GM23338 (cell line): ENCODE results near the gene CASQ2. TPM values are rescaled to one million over a fixed set of nuclear protein-coding genes. Genes with fewer than 3 reads are reported as not detected.

ENCODE experiments used
- ATAC-seq: fragments of 200-7000 bp; cut with Tn5 transposase; 3 replicates; pipeline ENCODE4 v1.9.1; 2020
- DNase-seq: peaks from one replicate; pipeline ENCODE4 v3.0.0-alpha.2; 2015; ENCODE audit warnings: low spot score
- H2AFZ ChIP-seq: fragments of 200-600 bp; sonication (generic); 2 replicates; pipeline ENCODE4 v1.8.0; 2016; ENCODE audit warnings: antibody characterized with exemption, mild to moderate bottlenecking, moderate library complexity
- H3F3A ChIP-seq: fragments of 200-600 bp; sonication (generic); replicated peaks from 2 replicates; pipeline ENCODE4 v1.8.0; 2017; ENCODE audit warnings: antibody characterized with exemption, mixed run types, low read depth
- H3K27ac ChIP-seq: fragments of 200-600 bp; sonication (generic); 2 replicates; pipeline ENCODE4 v1.6.1; 2016; ENCODE audit warnings: low read depth
- H3K27me3 ChIP-seq: fragments of 200-600 bp; sonication (generic); 2 replicates; pipeline ENCODE4 v1.8.0; 2016; ENCODE audit warnings: mild to moderate bottlenecking, mixed run types, moderate library complexity; ENCODE audit not compliant: insufficient read depth
- H3K36me3 ChIP-seq: fragments of 200-600 bp; sonication (generic); 2 replicates; pipeline ENCODE4 v1.8.0; 2016; ENCODE audit warnings: mild to moderate bottlenecking; ENCODE audit not compliant: insufficient read depth
- H3K4me1 ChIP-seq: fragments of 200-600 bp; sonication (generic); 2 replicates; pipeline ENCODE4 v1.8.0; 2016; ENCODE audit warnings: mild to moderate bottlenecking, moderate library complexity; ENCODE audit not compliant: insufficient read depth
- H3K4me2 ChIP-seq: fragments of 200-600 bp; sonication (generic); 2 replicates; pipeline ENCODE4 v1.7.1; 2017; ENCODE audit warnings: mixed run types
- H3K4me3 ChIP-seq: fragments of 200-600 bp; sonication (generic); 2 replicates; pipeline ENCODE4 v1.6.1; 2016; ENCODE audit warnings: mixed run types
- H3K79me2 ChIP-seq: fragments of 200-600 bp; sonication (generic); replicated peaks from 2 replicates; pipeline ENCODE4 v1.8.0; 2017; ENCODE audit warnings: mild to moderate bottlenecking; ENCODE audit not compliant: insufficient read depth
- H3K9me2 ChIP-seq: fragments of 200-600 bp; sonication (generic); 2 replicates; pipeline ENCODE4 v1.8.0; 2017; ENCODE audit not compliant: insufficient read depth
- H4K20me1 ChIP-seq: fragments of 200-600 bp; sonication (generic); replicated peaks from 2 replicates; pipeline ENCODE4 v1.8.0; 2017; ENCODE audit warnings: mild to moderate bottlenecking; ENCODE audit not compliant: insufficient read depth
- H3K27ac Mint-ChIP-seq: 2 replicates; pipeline ENCODE4 v1.8.0; 2020; ENCODE audit warnings: inconsistent platforms, mild to moderate bottlenecking, moderate library complexity, mixed read lengths
- H3K27me3 Mint-ChIP-seq: 3 replicates; pipeline ENCODE4 v1.8.0; 2022; ENCODE audit warnings: low read depth, mild to moderate bottlenecking, moderate library complexity, mixed read lengths, inconsistent platforms; ENCODE audit not compliant: insufficient read depth, poor library complexity
- H3K36me3 Mint-ChIP-seq: 3 replicates; pipeline ENCODE4 v1.8.0; 2021; ENCODE audit warnings: low read depth, mild to moderate bottlenecking, inconsistent platforms, moderate library complexity, mixed read lengths
- H3K4me1 Mint-ChIP-seq: 3 replicates; pipeline ENCODE4 v1.8.0; 2020; ENCODE audit warnings: mild to moderate bottlenecking, inconsistent platforms, mixed read lengths
- H3K4me3 Mint-ChIP-seq: 3 replicates; pipeline ENCODE4 v1.8.0; 2021; ENCODE audit warnings: moderate library complexity, mild to moderate bottlenecking, inconsistent platforms, mixed read lengths
- H3K9me3 Mint-ChIP-seq: 3 replicates; pipeline ENCODE4 v1.8.0; 2020; ENCODE audit warnings: moderate library complexity, mild to moderate bottlenecking, inconsistent platforms, mixed read lengths
- CREB1 ChIP-seq: fragments of 250-450 bp; sonication (Bioruptor Pico); IDR thresholded peaks from 2 replicates; pipeline ENCODE4 v1.5.0; 2020; ENCODE audit warnings: low read depth, mild to moderate bottlenecking, moderate library complexity
- CTCF ChIP-seq, 2 experiments: fragments of 200-600 bp in 1 of 2; sonication (generic) in 1 of 2; conservative IDR thresholded peaks; 2 replicates each; pipeline versions ENCODE4 v1.5.1 to v1.6.1; 2016 to 2017; ENCODE audit warnings: antibody characterized with exemption in 2 of 2, low read depth in 2 of 2, mild to moderate bottlenecking in 2 of 2, moderate library complexity in 1 of 2
- EZH2 ChIP-seq: fragments of 200-600 bp; sonication (generic); IDR thresholded peaks from one replicate; pipeline ENCODE4 v1.8.0; 2017; ENCODE audit warnings: antibody characterized with exemption, mild to moderate bottlenecking, low read depth; ENCODE audit not compliant: unreplicated experiment
- EZH2phosphoT487 ChIP-seq: fragments of 200-600 bp; sonication (generic); IDR thresholded peaks from one replicate; pipeline ENCODE4 v1.8.1; 2018; ENCODE audit warnings: antibody characterized with exemption; ENCODE audit not compliant: unreplicated experiment
- JUNB ChIP-seq: IDR thresholded peaks from one replicate; pipeline ENCODE4 v1.6.1; 2016; ENCODE audit warnings: antibody characterized with exemption; ENCODE audit not compliant: unreplicated experiment
- NANOG ChIP-seq: IDR thresholded peaks from 2 replicates; pipeline ENCODE4 v1.6.1; 2016; ENCODE audit warnings: antibody characterized with exemption, borderline replicate concordance
- POLR2AphosphoS5 ChIP-seq: IDR thresholded peaks from 2 replicates; pipeline ENCODE4 v1.6.1; 2016; ENCODE audit warnings: antibody characterized with exemption, low read depth
- STAT1 ChIP-seq: IDR thresholded peaks from one replicate; pipeline ENCODE4 v1.6.1; 2016; ENCODE audit warnings: antibody characterized with exemption; ENCODE audit not compliant: unreplicated experiment
- ZNF114 ChIP-seq: fragments of 250-450 bp; sonication (Bioruptor Pico); IDR thresholded peaks from 2 replicates; pipeline ENCODE4 v1.5.0; 2020; ENCODE audit warnings: mild to moderate bottlenecking, moderate library complexity
- ZNF331 ChIP-seq: fragments of 250-450 bp; sonication (Bioruptor Pico); IDR thresholded peaks from 2 replicates; pipeline ENCODE4 v1.5.0; 2020; ENCODE audit warnings: low read depth, mild to moderate bottlenecking, moderate library complexity
- polyA plus RNA-seq: library from polyadenylated mRNA; unstranded; fragments of >200 nt; fragmentation: Nextera tagmentation; extraction: Ambion mirVana; gene quantifications from 2 replicates; pipeline ENCODE4 v1.2.1, GENCODE V29; 2016
- total RNA-seq: library from RNA; depleted of rRNA; stranded (reverse); fragments of >200 nt; shearing (Covaris generic); gene quantifications from 2 replicates; pipeline ENCODE4 v1.2.3, GENCODE V29; 2014
- TF ChIP-seq, protein P1 (sequence below): IDR thresholded peaks from one replicate; pipeline ENCODE4 v1.6.1; 2018; ENCODE audit warnings: antibody characterized with exemption; ENCODE audit not compliant: unreplicated experiment
- TF ChIP-seq, protein P2 (sequence below): IDR thresholded peaks from 2 replicates; pipeline ENCODE4 v1.6.1; 2016; ENCODE audit warnings: antibody characterized with exemption

The CASQ2 gene
- total and polyA plus RNA-seq, 2 experiments from 2014 or later = not detected

GRCh38 chr1:115814685-115815398 lies 46.3 kb upstream of the CASQ2 start (continued):
- TF ChIP-seq, protein P1, sequence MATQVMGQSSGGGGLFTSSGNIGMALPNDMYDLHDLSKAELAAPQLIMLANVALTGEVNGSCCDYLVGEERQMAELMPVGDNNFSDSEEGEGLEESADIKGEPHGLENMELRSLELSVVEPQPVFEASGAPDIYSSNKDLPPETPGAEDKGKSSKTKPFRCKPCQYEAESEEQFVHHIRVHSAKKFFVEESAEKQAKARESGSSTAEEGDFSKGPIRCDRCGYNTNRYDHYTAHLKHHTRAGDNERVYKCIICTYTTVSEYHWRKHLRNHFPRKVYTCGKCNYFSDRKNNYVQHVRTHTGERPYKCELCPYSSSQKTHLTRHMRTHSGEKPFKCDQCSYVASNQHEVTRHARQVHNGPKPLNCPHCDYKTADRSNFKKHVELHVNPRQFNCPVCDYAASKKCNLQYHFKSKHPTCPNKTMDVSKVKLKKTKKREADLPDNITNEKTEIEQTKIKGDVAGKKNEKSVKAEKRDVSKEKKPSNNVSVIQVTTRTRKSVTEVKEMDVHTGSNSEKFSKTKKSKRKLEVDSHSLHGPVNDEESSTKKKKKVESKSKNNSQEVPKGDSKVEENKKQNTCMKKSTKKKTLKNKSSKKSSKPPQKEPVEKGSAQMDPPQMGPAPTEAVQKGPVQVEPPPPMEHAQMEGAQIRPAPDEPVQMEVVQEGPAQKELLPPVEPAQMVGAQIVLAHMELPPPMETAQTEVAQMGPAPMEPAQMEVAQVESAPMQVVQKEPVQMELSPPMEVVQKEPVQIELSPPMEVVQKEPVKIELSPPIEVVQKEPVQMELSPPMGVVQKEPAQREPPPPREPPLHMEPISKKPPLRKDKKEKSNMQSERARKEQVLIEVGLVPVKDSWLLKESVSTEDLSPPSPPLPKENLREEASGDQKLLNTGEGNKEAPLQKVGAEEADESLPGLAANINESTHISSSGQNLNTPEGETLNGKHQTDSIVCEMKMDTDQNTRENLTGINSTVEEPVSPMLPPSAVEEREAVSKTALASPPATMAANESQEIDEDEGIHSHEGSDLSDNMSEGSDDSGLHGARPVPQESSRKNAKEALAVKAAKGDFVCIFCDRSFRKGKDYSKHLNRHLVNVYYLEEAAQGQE = no peak
- no peak for TF ChIP-seq CTCF (conservative IDR thresholded peaks at IDR 0.05; ENCODE audit: low read depth in 2 of 2)
- no peak for TF ChIP-seq ZNF331 (CRISPR knock-in tag)
- no peak for TF ChIP-seq JUNB
- TF ChIP-seq NANOG = no peak
- no peak for TF ChIP-seq EZH2phosphoT487
- TF ChIP-seq STAT1 = no peak
- TF ChIP-seq, protein P2, sequence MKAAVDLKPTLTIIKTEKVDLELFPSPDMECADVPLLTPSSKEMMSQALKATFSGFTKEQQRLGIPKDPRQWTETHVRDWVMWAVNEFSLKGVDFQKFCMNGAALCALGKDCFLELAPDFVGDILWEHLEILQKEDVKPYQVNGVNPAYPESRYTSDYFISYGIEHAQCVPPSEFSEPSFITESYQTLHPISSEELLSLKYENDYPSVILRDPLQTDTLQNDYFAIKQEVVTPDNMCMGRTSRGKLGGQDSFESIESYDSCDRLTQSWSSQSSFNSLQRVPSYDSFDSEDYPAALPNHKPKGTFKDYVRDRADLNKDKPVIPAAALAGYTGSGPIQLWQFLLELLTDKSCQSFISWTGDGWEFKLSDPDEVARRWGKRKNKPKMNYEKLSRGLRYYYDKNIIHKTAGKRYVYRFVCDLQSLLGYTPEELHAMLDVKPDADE = no peak

- no peak for DNase-seq
- no peaks in the 10 kb centered on the region for H3K27me3 ChIP-seq
- no peaks in the 10 kb centered on the region for H3K36me3 ChIP-seq
- peaks cover 2% of the 10 kb centered on the region; the same call in 1 of the 3 replicates for H3K4me1 Mint-ChIP-seq
- no peaks in the 10 kb centered on the region for H4K20me1 ChIP-seq
- H3K4me1 ChIP-seq = no peaks in the 10 kb centered on the region
- no peak overlapping the region for H3K27ac ChIP-seq
- H3K79me2 ChIP-seq = no peaks in the 10 kb centered on the region
- no peak for ATAC-seq
- H3K27ac Mint-ChIP-seq = no peak overlapping the region
- no peak overlapping the region for H3K4me2 ChIP-seq
- H3K9me3 Mint-ChIP-seq = no peaks in the 10 kb centered on the region
- H2AFZ ChIP-seq = no peak overlapping the region
- no peak overlapping the region for H3K4me3 ChIP-seq
- H3F3A ChIP-seq = no peaks in the 10 kb centered on the region
- no peaks in the 10 kb centered on the region for H3K9me2 ChIP-seq
- H3K27me3 Mint-ChIP-seq = peaks cover 2% of the 10 kb centered on the region
- H3K36me3 Mint-ChIP-seq = no peaks in the 10 kb centered on the region
- H3K4me3 Mint-ChIP-seq = no peak overlapping the region
- TF ChIP-seq EZH2 (no peak), EZH2phosphoT487 (no peak), STAT1 (no peak), CREB1 (no peak), ZNF114 (CRISPR knock-in tag) (no peak), POLR2AphosphoS5 (no peak), NANOG (no peak), CTCF (conservative IDR thresholded peaks at IDR 0.05; ENCODE audit: low read depth in 2 of 2) (no peak)
- TF ChIP-seq, protein P1 = no peak
- TF ChIP-seq, protein P2 = no peak
Measured at GRCh38 chr1:115813727-115814126, 45.2 kb upstream of the CASQ2 start.
